ENCODE data around the gene OR7A5.

The OR7A5 gene

GRCh38 chr19:14835011-14835410, at the start of gene OR7A5, which contains the start of gene OR7C1:
TSS of gene OR7A5 (minus strand) at chr19:14835185. CDS start at chr19:14828241, 6,944 bp downstream.
TSS of gene OR7C1 (minus strand) at chr19:14835185. CDS start at chr19:14800136, 35,049 bp downstream.
- TF ChIP-seq POLR2A (IDR thresholded peaks at IDR 0.05; ENCODE audit: low read depth, low read length): no peak
- no peak for DNase-seq (ENCODE audit: insufficient read length, low spot score)
- FAIRE-seq: no peak

GRCh38 chr19:14871619-14872230, 36.7 kb upstream of the OR7A5 start:
- peak; percentile 33 for FAIRE-seq
- TF ChIP-seq POLR2A (IDR thresholded peaks at IDR 0.05; ENCODE audit: low read depth, low read length): no peak
- DNase-seq (ENCODE audit: insufficient read length, low spot score): no peak

GRCh38 chr19:14868497-14868896, 33.5 kb upstream of the OR7A5 start:
- DNase-seq (ENCODE audit: insufficient read length, low spot score) (no peak), FAIRE-seq (no peak)
- TF ChIP-seq POLR2A (IDR thresholded peaks at IDR 0.05; ENCODE audit: low read depth, low read length): no peak

- DNase-seq (ENCODE audit: insufficient read length, low spot score) (no peak), FAIRE-seq (no peak)
- no peak for TF ChIP-seq POLR2A (IDR thresholded peaks at IDR 0.05; ENCODE audit: low read depth, low read length)
Measured at GRCh38 chr19:14848822-14849221, 13.8 kb upstream of the OR7A5 start, which contains the start of gene OR7A10. TSS of gene OR7A10 (minus strand) at chr19:14848922. CDS start at chr19:14841877, 7,045 bp downstream.

GRCh38 chr19:14843578-14843977, 8.6 kb upstream of the OR7A5 start:
- FAIRE-seq (no peak), DNase-seq (ENCODE audit: insufficient read length, low spot score) (no peak)
- no peak for TF ChIP-seq POLR2A (IDR thresholded peaks at IDR 0.05; ENCODE audit: low read depth, low read length)

- no peak for FAIRE-seq
Measured at GRCh38 chr19:14843169-14843568, 8.2 kb upstream of the OR7A5 start.

GRCh38 chr19:14840206-14840605, 5.2 kb upstream of the OR7A5 start:
- TF ChIP-seq POLR2A (IDR thresholded peaks at IDR 0.05; ENCODE audit: low read depth, low read length): no peak
- DNase-seq (ENCODE audit: insufficient read length, low spot score) (no peak), FAIRE-seq (no peak)

More at GRCh38 chr19:14843169-14843568, 8.2 kb upstream of the OR7A5 start:
- no peak for DNase-seq (ENCODE audit: insufficient read length, low spot score)
- TF ChIP-seq POLR2A (IDR thresholded peaks at IDR 0.05; ENCODE audit: low read depth, low read length): no peak

- FAIRE-seq (no peak), DNase-seq (ENCODE audit: insufficient read length, low spot score) (no peak)
- TF ChIP-seq POLR2A (IDR thresholded peaks at IDR 0.05; ENCODE audit: low read depth, low read length): no peak
Measured at GRCh38 chr19:14837391-14837790, 2.4 kb upstream of the OR7A5 start.

- no peak for TF ChIP-seq POLR2A (IDR thresholded peaks at IDR 0.05; ENCODE audit: low read depth, low read length)
- FAIRE-seq: no peak
- no peak for DNase-seq (ENCODE audit: insufficient read length, low spot score)
Measured at GRCh38 chr19:14830702-14831101, 4.3 kb downstream of the OR7A5 start.

- FAIRE-seq: no peak
- no peak for TF ChIP-seq POLR2A (IDR thresholded peaks at IDR 0.05; ENCODE audit: low read depth, low read length)
- DNase-seq (ENCODE audit: insufficient read length, low spot score): no peak
Measured at GRCh38 chr19:14826006-14826405, 9.0 kb downstream of the OR7A5 start.

- DNase-seq (ENCODE audit: insufficient read length, low spot score) (no peak), FAIRE-seq (no peak)
Measured at GRCh38 chr19:14821937-14822336, 13.0 kb downstream of the OR7A5 start.

GRCh38 chr19:14818588-14818987, 16.4 kb downstream of the OR7A5 start:
- TF ChIP-seq POLR2A (IDR thresholded peaks at IDR 0.05; ENCODE audit: low read depth, low read length): no peak
- DNase-seq (ENCODE audit: insufficient read length, low spot score): no peak
- FAIRE-seq: no peak

More at GRCh38 chr19:14821937-14822336, 13.0 kb downstream of the OR7A5 start:
- no peak for TF ChIP-seq POLR2A (IDR thresholded peaks at IDR 0.05; ENCODE audit: low read depth, low read length)

GRCh38 chr19:14817052-14817451, 17.9 kb downstream of the OR7A5 start:
- no peak for TF ChIP-seq POLR2A (IDR thresholded peaks at IDR 0.05; ENCODE audit: low read depth, low read length)
- DNase-seq (ENCODE audit: insufficient read length, low spot score) (no peak), FAIRE-seq (no peak)

GRCh38 chr19:14814982-14815652, 19.9 kb downstream of the OR7A5 start:
- no peak for TF ChIP-seq POLR2A (IDR thresholded peaks at IDR 0.05; ENCODE audit: low read depth, low read length)
- no peak for FAIRE-seq
- DNase-seq (ENCODE audit: insufficient read length, low spot score): no peak

Data from H54 (cell line).